Stimulated activated CD8-positive, alpha-beta memory T cell treated with anti-CD3 and anti-CD28 coated beads, Interleukin-7, amount 100 ng/mL, for 48 hours (primary cell): ENCODE measurements around the gene SAMD13.

ENCODE experiments used
- DNase-seq, 2 donors: peaks; one replicate each; pipeline ENCODE4 v3.0.0-alpha.2; 2020; ENCODE audit warnings: low read depth in 1 of 2; ENCODE audit errors: extremely low read depth in 1 of 2

Gene SAMD13

DNA sequence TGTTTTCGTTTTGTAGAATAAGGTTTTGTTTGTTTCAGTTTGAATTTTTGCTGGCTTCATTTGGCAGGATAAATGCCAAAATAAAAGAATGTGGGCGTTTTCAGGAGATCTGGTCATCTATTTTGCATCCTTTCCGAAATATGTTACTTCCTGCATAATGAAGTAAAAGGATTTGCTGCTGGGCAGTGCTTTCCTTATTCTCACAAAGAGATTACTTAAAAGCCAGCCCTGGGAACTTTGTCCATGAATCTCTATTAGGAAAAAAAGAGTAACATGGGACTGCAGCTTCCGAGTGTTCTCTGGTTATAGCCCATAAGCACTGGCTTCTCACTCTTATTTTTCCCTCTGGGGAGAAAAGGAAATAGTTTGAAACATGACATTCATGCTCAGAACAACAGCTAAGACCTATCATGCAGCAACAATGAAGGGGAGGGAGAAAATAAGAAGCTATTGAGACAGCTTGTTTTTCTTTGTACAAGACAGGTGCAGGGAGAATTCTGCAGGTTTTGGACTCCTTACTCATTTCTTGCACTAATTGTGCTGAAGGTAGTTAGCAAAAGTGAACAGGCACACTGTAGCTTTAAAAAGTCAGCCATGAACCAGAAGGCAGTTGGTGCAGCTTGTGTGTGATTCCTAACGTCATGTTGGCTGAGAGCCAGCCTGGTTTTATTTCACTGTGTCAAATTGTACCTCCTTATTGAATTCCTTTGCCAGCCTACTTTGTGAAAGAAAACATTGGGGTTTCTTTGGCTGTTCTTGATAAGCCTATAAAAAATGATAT, at the start of gene SAMD13:
Gene SAMD13, plus strand, starts transcription at position 705 of the 781 bp plus-strand sequence. CDS start 1,527 bp downstream, outside the sequence.
- no peak for DNase-seq

DNA sequence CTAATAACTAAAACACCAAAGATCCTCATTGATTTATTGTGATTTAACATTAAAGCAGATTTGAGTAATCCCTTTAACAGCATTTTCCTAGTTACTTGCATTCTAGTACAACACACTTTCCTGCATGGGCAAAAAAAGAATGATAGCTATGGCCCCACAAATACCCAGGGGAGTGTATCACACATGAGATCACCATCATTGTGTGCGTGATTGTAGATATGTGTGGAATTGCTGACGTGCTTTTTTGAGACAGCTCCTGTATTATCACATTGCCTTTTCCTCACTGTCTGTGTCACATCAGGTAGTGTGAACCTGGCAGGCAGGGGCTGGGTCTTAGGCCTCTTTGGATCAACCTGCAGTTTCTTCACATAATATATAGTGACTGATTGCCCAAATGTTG, 48.5 kb upstream of the SAMD13 start:
- DNase-seq, result no peak

GRCh38 chr1:84253891-84254290, 47.6 kb upstream of the SAMD13 start:
- DNase-seq, result no peak

GRCh38 chr1:84254703-84255238, 46.7 kb upstream of the SAMD13 start:
- DNase-seq, result no peak

DNA sequence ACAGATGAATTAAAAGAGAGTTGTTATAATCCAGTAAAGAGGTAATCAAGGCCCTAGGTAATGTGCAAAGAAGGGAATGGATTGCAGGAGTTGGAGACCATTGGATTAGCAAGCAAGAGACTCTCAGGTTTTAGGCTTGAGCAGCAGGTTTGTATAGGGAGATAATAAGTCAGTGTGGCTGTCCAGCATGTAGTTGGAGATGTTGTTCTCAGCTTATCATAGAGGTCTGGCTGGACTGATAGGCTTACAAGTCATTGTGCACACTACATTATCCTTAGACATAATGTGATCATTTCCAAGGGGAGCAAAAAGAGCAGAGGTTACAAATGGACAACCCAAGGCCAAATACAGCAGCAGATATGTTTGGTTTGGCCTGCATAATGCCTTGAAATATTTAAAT, 45.9 kb upstream of the SAMD13 start:
- DNase-seq, result no peak

- DNase-seq, result no peak
Observed at GRCh38 chr1:84257617-84258016, 43.9 kb upstream of the SAMD13 start.

- no peak for DNase-seq
Observed at GRCh38 chr1:84259376-84259775, 42.1 kb upstream of the SAMD13 start.

DNA sequence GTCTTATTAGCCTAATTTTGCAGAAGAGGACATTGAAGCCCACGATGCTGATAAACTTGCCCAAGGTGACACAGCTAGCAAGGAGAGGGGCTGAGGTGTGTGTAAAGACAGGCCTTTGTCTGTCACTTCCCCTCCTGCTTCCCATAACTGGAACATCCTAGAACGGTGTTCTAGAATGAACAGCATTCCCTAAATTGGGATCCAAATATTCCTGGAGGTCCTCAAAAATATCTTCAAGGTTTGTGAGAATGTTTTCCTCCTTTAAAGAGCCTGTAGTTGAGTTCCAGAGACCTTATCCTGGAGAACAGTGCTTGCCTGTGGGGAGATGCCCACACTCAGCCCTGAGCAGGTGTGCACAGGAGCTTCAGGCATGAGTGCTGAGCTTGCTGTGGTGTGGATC, 41.5 kb upstream of the SAMD13 start:
- no peak for DNase-seq

- no peak for DNase-seq
Observed at GRCh38 chr1:84260852-84261518, 40.5 kb upstream of the SAMD13 start.

- DNase-seq, result no peak
Observed at GRCh38 chr1:84264961-84265360, 36.5 kb upstream of the SAMD13 start.

DNA sequence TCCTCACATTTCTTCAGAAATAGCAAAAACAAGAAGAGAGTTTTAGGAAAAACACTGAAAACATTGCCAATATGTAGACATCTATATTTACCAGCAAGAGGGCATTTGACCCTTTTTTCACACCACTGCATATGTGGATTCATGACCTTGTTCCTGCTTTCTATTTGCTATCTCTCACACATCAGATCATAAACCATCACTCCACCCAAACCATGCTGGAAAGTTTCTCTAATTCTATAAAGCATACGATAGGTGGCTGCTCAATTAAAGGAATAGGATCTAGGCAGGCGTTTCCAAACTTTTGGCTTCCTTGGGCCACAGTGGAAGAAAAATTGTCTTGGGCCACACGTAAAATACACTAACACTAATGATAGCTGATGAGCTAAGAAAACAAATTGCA, 35.6 kb upstream of the SAMD13 start:
- no peak for DNase-seq

- DNase-seq, result no peak
Observed at GRCh38 chr1:84266748-84267147, 34.8 kb upstream of the SAMD13 start.

DNA sequence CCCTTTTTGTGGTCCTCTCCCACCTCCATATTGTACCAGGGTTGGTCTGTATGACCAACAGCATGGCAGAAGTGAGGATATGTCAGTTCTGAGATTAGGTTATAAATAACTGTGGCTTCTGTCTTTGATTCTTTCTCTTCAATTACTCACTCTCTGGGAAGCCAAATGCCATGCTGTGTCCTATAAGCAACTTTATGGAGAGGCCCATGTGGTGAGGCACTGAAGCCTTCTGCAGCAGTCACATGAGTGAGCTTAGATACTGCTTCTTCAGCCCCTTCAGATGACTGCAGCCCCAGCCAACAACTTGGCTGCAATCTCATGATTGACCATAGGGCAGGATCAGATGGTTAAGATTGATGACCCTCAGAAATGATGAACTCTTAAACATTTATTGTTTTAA, 34.0 kb upstream of the SAMD13 start:
- no peak for DNase-seq

- DNase-seq, result no peak
Observed at GRCh38 chr1:84268346-84268745, 33.2 kb upstream of the SAMD13 start.

- no peak for DNase-seq
Observed at GRCh38 chr1:84269306-84269705, 32.2 kb upstream of the SAMD13 start.

- DNase-seq, result no peak
Observed at GRCh38 chr1:84271441-84272151, 29.9 kb upstream of the SAMD13 start.

GRCh38 chr1:84272401-84272800, 29.1 kb upstream of the SAMD13 start:
- no peak for DNase-seq

GRCh38 chr1:84277343-84278059, 24.0 kb upstream of the SAMD13 start:
- DNase-seq, result no peak

DNA sequence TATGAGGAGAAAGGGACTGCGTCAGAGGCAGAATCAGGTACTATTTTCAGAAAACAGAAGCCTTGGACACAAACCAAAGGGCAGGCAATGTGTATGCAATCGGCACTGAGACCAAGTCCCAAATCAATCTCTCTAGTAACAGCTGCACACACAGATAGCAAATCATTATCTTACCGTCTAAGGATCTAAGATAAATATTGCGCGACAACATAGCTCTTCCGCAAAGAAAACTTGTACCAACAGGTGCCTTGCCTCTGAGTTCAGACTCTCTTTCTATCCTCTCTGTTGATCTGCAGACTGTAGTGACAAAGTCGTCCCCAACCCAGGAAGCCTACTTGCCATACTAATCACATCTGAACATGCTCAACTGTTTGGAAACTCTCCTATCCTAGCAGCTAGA, 22.6 kb upstream of the SAMD13 start:
- no peak for DNase-seq

DNA sequence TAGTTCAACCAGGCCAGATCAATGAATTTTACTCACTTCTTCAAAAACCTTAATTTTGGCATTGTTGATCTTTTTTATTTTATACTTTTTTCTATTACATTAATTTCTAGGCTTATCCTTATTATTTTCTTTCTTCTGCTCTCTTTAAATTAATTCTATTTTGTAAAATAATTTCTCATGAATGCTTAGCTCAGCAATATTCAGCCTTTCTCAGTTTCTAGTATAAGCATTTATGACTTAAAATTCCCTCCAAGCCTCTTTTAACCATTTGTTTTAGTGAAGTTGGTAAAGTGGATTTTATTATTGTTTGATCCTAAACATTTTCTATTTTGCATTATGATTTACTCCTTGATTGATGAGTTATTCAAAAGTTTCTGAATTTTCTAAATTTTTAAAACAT, 20.6 kb upstream of the SAMD13 start:
- no peak for DNase-seq

GRCh38 chr1:84282780-84283333, 18.7 kb upstream of the SAMD13 start:
- DNase-seq, result no peak
